GM18508 (cell line): Measurements from ENCODE around the gene EGFR.

Experiments
- ATAC-seq: cut with Tn5 transposase; IDR thresholded peaks from one replicate; pipeline ENCODE4 v1.9.1; 2021; ENCODE audit warnings: moderate number of reproducible peaks; ENCODE audit not compliant: insufficient read depth, unreplicated experiment

The EGFR gene

DNA sequence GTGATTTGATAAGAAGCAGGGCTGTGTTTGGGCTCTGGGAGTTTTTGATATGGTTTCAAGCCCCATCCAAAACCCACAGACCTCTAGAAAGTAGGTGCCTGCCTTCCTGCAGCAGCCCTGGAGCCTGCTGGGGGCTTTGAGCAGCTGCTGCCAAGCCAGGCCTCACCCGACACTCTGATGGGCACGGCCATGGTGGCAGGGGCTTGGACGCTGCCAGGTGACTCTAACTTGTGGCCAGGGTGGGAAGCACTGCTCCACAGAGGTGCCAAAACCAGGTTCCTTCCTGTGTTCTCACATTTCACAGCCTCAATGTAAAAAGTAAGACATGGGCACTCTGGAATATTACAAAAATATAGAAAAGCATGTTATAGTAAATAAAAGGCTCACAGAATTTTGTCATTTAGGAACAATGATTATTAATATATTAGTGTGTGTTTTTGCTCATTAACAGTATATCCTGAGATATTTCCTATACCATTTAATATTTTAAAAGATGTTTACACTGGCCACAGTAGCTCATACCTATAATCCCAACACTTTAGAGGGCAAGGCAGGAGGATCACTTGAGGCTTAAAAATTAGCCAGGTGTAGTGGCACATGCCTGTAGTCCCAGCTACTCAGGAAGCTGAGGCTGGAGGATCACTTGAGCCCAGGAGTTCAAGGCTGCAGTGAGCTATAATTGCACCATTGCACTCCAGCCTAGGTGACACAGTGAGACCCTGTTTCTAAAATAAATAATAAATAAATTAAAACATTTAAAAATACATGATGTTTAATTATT is 95.1 kb downstream of the EGFR start:
- ATAC-seq, result no peak

GRCh38 chr7:55117286-55117685 is 98.5 kb downstream of the EGFR start:
- no peak for ATAC-seq

GRCh38 chr7:55118426-55118825 is 99.6 kb downstream of the EGFR start:
- ATAC-seq, result no peak

DNA sequence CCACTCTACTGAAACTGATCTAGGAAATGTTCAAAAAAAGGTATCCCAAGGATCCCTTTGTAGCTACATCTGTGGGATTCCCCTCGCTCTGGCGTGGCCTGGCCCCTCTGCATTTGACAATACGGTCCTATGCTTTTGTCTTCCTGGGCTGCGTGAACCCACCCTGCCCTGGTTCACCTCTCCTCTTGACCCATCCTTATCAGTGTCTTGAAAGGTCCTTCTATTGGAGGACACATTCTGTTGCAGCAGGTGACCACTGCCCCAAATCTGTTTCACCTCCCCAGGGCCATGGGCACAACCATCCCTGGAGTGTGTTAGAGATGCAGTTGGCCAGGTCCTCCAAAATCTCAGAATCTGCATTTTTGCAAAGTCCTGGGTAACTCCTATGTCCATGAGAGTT is 100.8 kb downstream of the EGFR start:
- ATAC-seq, result no peak

- ATAC-seq, result no peak
Observed at GRCh38 chr7:55120074-55120473, 101.3 kb downstream of the EGFR start.

DNA sequence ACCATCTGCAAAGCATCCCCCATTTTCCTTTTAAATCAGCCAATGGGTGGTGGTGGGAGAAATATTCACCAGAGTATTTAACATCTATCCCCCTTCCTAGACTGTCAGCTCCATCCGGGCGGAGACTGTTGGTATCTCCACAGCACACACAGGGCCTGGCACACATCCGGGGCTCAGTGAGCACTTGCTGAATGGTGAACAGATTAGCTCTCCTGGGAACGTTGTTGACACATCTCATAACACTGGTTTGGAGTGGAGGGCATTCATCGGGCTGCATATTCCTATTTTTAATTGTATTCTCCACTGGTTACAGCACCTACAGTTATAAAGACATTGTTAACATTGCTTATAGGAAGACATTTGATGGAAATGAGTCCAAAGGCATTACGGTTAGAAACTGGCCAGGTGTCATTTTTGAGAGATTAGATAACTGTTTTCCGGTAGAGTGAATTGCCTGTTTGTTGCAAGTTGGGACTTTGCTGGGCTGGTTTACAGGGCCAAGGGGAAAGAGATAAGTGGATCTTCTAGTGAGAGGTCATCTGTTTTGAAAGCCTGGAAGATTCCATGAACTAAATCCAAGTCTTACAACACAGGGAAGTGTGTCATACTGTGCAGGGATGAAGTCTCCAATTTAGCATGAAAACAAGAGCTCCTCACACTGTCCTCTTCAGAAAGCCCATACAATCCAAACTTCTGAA is 101.8 kb downstream of the EGFR start:
- no peak for ATAC-seq

- no peak for ATAC-seq
Observed at GRCh38 chr7:55121249-55121648, 102.4 kb downstream of the EGFR start.

- ATAC-seq, result no peak
Observed at GRCh38 chr7:55122263-55122662, 103.4 kb downstream of the EGFR start.

- no peak for ATAC-seq
Observed at GRCh38 chr7:55124989-55125875, 106.4 kb downstream of the EGFR start.

GRCh38 chr7:55127135-55127551 is 108.3 kb downstream of the EGFR start:
- ATAC-seq, result no peak

- ATAC-seq, result no peak
Observed at GRCh38 chr7:55127622-55128081, 108.8 kb downstream of the EGFR start.

DNA sequence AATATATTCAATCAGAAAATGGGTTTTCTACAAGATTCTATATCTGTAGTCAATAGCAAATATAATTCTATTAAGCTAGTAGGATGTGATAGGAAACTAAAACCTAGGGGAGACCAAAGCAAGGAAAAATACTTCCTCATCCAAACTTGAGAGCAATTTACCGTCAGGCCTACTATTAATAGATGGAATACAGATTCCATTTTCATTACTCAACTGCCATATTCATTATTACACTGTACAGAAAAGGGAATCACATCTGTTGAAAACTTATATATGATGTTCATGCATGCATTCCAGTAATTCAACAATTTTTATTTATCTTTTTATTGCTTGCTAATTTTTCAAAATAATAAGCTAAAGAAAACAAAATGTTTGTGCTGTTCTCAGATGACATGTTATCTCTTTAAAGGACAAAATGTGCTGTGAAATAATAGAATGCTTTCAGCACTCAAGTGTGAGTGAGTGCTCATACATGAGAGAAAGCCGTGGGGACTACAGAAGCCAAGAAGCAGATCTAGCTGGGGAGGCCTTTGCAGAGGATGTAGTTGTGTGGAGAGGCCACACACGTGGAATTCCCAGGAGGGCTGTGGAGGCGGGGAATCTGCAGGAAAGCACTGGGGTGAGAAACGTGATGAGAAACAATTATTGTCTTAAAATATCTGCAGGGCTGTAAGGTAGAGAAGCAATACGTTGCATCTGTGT is 110.0 kb downstream of the EGFR start:
- no peak for ATAC-seq

DNA sequence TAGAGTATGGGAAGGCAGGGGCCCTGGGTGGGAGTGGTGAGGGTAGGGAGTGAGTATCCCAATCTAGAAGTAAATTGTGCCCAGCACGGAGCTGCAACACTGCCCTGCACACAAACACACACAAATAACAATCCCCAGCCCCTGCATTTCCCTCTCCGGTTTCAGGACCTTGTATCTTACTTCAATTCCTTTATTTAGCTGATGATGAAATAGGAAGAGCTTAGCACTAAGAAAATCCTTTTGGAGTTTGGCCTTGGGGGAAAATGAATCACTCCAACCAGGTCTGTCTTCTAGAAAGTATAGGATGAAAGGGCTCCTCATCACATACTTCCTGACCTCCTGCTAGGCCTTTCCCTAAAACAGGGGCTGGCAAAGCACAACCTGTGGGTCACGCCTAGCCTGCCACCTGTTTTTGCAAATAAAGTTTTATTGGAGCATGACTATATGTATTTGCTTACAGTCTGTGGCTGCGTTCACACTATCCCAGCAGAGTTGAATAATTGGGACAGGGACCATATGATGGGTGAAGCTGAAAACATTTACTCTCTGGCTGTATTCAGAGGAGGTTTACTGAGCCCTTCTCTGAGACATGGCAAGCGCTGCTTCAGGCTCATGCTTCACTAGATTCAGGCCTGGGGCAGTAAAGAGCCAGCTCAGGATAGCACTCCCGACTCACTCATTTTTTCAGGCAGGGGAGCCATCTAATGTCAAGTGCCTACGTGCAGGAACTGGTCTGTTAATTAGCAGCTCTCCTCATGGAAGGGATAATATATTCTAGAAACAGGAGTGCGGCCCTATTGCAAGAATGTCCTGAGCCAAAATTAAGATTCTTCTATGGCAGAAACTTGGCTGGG is 111.0 kb downstream of the EGFR start:
- no peak for ATAC-seq

GRCh38 chr7:55130395-55131141 is 111.8 kb downstream of the EGFR start:
- ATAC-seq, result no peak

GRCh38 chr7:55131142-55131929 is 112.5 kb downstream of the EGFR start:
- ATAC-seq, result no peak

DNA sequence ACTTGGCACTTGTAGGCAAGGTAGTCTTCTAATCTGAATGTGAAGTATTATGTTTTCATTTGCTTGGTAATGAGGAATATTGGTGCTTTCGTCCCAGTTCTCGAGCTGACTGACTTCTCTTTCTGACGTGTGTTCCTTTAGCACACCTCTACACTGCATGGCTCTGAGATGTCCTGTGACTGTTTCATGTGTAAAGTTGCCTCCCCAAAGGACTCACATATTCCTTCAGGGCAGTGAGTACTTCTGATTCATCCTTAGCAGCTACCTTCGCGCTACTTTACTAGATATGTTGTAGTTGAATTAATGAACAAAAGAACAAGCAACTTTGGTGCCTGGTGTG is 113.7 kb downstream of the EGFR start:
- ATAC-seq, result no peak

GRCh38 chr7:55132890-55133551 is 114.2 kb downstream of the EGFR start:
- ATAC-seq, result no peak
